Activated T-cell treated with anti-CD3 and anti-CD28 coated beads for 24 hours (primary cell): ENCODE results near the gene KDM7A.
"Not testable (repeated sequence)": the region's sequence is repeated elsewhere in the genome, so short reads cannot be mapped to it uniquely, and the experiment has no call there.

ENCODE experiments used
- DNase-seq: peaks from one replicate; pipeline ENCODE4 v3.0.0-alpha.2; 2020; ENCODE audit warnings: low read depth

The KDM7A gene

GRCh38 chr7:140156460-140157080, 20.2 kb downstream of the KDM7A start:
- DNase-seq = no peak

- DNase-seq = no peak
Measured at GRCh38 chr7:140155428-140155827, 21.4 kb downstream of the KDM7A start.

- no peak for DNase-seq
Measured at GRCh38 chr7:140153666-140154161, 23.1 kb downstream of the KDM7A start.

GRCh38 chr7:140146574-140146973, 30.2 kb downstream of the KDM7A start:
- DNase-seq = no peak

GRCh38 chr7:140145709-140146108, 31.1 kb downstream of the KDM7A start:
- DNase-seq = no peak

- DNase-seq = no peak
Measured at GRCh38 chr7:140144821-140145220, 32.0 kb downstream of the KDM7A start.

GRCh38 chr7:140143997-140144396, 32.8 kb downstream of the KDM7A start:
- no peak for DNase-seq

- no peak for DNase-seq
Measured at GRCh38 chr7:140142031-140142430, 34.8 kb downstream of the KDM7A start.

GRCh38 chr7:140141256-140141655, 35.5 kb downstream of the KDM7A start:
- DNase-seq = no peak

GRCh38 chr7:140137078-140137477, 39.7 kb downstream of the KDM7A start:
- DNase-seq = no peak

GRCh38 chr7:140136073-140136472, 40.7 kb downstream of the KDM7A start:
- no peak for DNase-seq

GRCh38 chr7:140134039-140134438, 42.7 kb downstream of the KDM7A start:
- DNase-seq = no peak

- no peak for DNase-seq
Measured at GRCh38 chr7:140127360-140128127, 49.2 kb downstream of the KDM7A start.

- DNase-seq = no peak
Measured at GRCh38 chr7:140126435-140127034, 50.2 kb downstream of the KDM7A start.

- DNase-seq = no peak
Measured at GRCh38 chr7:140122965-140123364, 53.8 kb downstream of the KDM7A start.

- DNase-seq = no peak
Measured at GRCh38 chr7:140121326-140121725, 55.5 kb downstream of the KDM7A start.

- not testable (repeated sequence) for DNase-seq
Measured at GRCh38 chr7:140114817-140115216, 62.0 kb downstream of the KDM7A start.

GRCh38 chr7:140108777-140109176, 68.0 kb downstream of the KDM7A start:
- DNase-seq = not testable (repeated sequence)

GRCh38 chr7:140096459-140096858, 80.3 kb downstream of the KDM7A start:
- no peak for DNase-seq

- DNase-seq = no peak
Measured at GRCh38 chr7:140093375-140093774, 83.4 kb downstream of the KDM7A start.

GRCh38 chr7:140085447-140085846, 91.3 kb downstream of the KDM7A start:
- DNase-seq = no peak

GRCh38 chr7:140084972-140085371, 91.8 kb downstream of the KDM7A start:
- DNase-seq = peak; percentile 20

GRCh38 chr7:140084142-140084655, 92.6 kb downstream of the KDM7A start:
- DNase-seq = no peak
